ENCODE data around the gene ENTHD1. TPM values are rescaled to one million over a fixed set of nuclear protein-coding genes. Genes with fewer than 3 reads are reported as not detected.

ENTHD1 gene
- not detected in 5 replicates for total RNA-seq (2022; extraction: Qiagen RNA extraction; ENCODE audit: low read depth)

GRCh38 chr22:39893526-39893925, at the start of gene ENTHD1:
TSS of gene ENTHD1 (minus strand) at chr22:39893760. CDS start at chr22:39887748, 6,012 bp downstream.

GRCh38 chr22:39900306-39901227, 7.0 kb upstream of the ENTHD1 start, which contains the start of gene GRAP2:
TSS of gene GRAP2 (plus strand) at chr22:39901084. CDS start at chr22:39947107, 46,023 bp downstream.

Other genes starting within 250 kb of the ENTHD1 start
- gene GRAP2, start 7.3 kb upstream of the ENTHD1 start, total RNA-seq (2022; extraction: Qiagen RNA extraction; ENCODE audit: low read depth): not detected in 5 replicates
- not detected in 5 replicates for gene TMA7B, start 66.6 kb upstream of the ENTHD1 start, total RNA-seq (2022; extraction: Qiagen RNA extraction; ENCODE audit: low read depth)
- gene FAM83F, start 101.2 kb upstream of the ENTHD1 start, total RNA-seq (2022; extraction: Qiagen RNA extraction; ENCODE audit: low read depth): not detected in 5 replicates